Natural killer cell (primary cell): ENCODE measurements around the gene PROK1. TPM values are rescaled to one million over a fixed set of nuclear protein-coding genes. Genes with fewer than 3 reads are reported as not detected.

Experiments used
- ATAC-seq, 3 donors: fragments of 150-1000 bp in 2 of 3; fragments of 200-7000 bp in 1 of 3; cut with Tn5 transposase; 1 replicate in 1 of 3; 2 replicates in 2 of 3; pipeline ENCODE4 v1.10.0; 2021; ENCODE audit warnings: mild to moderate bottlenecking in 2 of 3, moderate library complexity in 2 of 3
- DNase-seq, 2 donors: peaks; one replicate each; pipeline versions ENCODE4 v3.0.0 to v3.0.0-alpha.2; 2013 to 2021; ENCODE audit warnings: mixed read lengths in 1 of 2
- H3K27ac ChIP-seq: one replicate; pipeline ENCODE4 v1.5.1; 2013; ENCODE audit warnings: mild to moderate bottlenecking, low read length
- H3K27me3 ChIP-seq: one replicate; pipeline ENCODE4 v1.6.1; 2013; ENCODE audit warnings: low read length; ENCODE audit not compliant: control insufficient read depth, insufficient read depth
- H3K36me3 ChIP-seq: one replicate; pipeline ENCODE4 v1.6.1; 2013; ENCODE audit warnings: low read length; ENCODE audit not compliant: control insufficient read depth, insufficient read depth
- H3K4me1 ChIP-seq: one replicate; pipeline ENCODE4 v1.6.1; 2013; ENCODE audit warnings: low read length; ENCODE audit not compliant: control insufficient read depth, insufficient read depth
- H3K4me3 ChIP-seq: one replicate; pipeline ENCODE4 v1.5.1; 2013; ENCODE audit warnings: low read length
- H3K9me3 ChIP-seq: one replicate; pipeline ENCODE4 v1.6.1; 2013; ENCODE audit warnings: low read length; ENCODE audit not compliant: control insufficient read depth, insufficient read depth
- H3K27ac Mint-ChIP-seq, 2 donors: one replicate each; pipeline ENCODE4 v1.8.0; 2022; ENCODE audit warnings: mild to moderate bottlenecking in 2 of 2, mixed read lengths in 2 of 2, moderate library complexity in 1 of 2
- H3K27me3 Mint-ChIP-seq, 2 donors: one replicate each; pipeline ENCODE4 v1.8.0; 2022; ENCODE audit warnings: low read depth in 2 of 2, mixed read lengths in 2 of 2
- H3K36me3 Mint-ChIP-seq: one replicate; pipeline ENCODE4 v1.8.0; 2022; ENCODE audit warnings: mixed read lengths
- H3K4me1 Mint-ChIP-seq, 2 donors: one replicate each; pipeline ENCODE4 v1.8.0; 2022; ENCODE audit warnings: mixed read lengths in 2 of 2
- H3K4me3 Mint-ChIP-seq: one replicate; pipeline ENCODE4 v1.8.0; 2022; ENCODE audit warnings: mild to moderate bottlenecking, moderate library complexity, mixed read lengths
- H3K9me3 Mint-ChIP-seq, 2 donors: one replicate each; pipeline ENCODE4 v1.8.0; 2022; ENCODE audit warnings: mixed read lengths in 2 of 2
- WGBS: methylation state at CpG from one replicate; pipeline ENCODE4 v1.1.7; 2013; ENCODE audit warnings: missing lambda C conversion rate; ENCODE audit not compliant: insufficient coverage; 5-methylcytosine and 5-hydroxymethylcytosine counted together
- intact Hi-C: fragments of 100-400 bp; cut with micrococcal nuclease; formaldehyde crosslinking; loops from one replicate; pipeline ENCODE4 v1.14.2; 2022
- total RNA-seq, 4 donors: library from RNA; stranded (reverse); fragments of 120-200 nt in 1 of 4; gene quantifications; one replicate each; pipeline versions ENCODE4 v1.2.3 to v1.2.4, GENCODE V29; 2013 to 2022
- TF ChIP-seq, protein P1 (sequence below): fragments of 200-600 bp; IDR thresholded peaks from one replicate; pipeline ENCODE4 v1.8.0; 2022; ENCODE audit warnings: antibody characterized with exemption

PROK1 gene
- total RNA-seq, 3 donors from 2014 or later (not counting 1 experiment from before 2014, with no cell fraction given), result not detected

DNA sequence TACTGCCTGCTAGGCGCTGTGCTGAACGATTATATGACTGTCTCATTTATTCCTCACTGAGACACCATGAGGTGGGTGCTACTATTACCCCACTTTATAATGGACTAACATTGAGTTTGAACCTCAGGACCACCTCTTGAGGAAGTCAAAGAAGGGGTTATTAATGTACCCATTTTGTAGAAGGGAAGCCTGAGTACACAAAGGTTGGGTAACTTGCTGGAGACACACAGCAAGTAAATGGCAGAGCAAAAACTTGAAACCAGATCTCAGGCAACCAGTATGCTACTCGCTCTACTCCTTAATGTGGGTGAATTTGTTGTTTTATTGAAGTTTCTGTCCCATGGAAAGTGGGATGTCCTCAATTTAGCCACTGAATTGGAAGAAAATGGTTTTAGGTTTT lies 37.9 kb downstream of the PROK1 start:
- Mint-ChIP-seq H3K27ac (no peak overlapping the region), H3K36me3 (no peaks in the 10 kb centered on the region), H3K4me3 (no peak overlapping the region), H3K27me3 (peaks cover 5 to 8% of the 10 kb centered on the region in 2 donors), H3K9me3 (no peaks in the 10 kb centered on the region), H3K4me1 (no peaks in the 10 kb centered on the region)
- TF ChIP-seq, protein P1, sequence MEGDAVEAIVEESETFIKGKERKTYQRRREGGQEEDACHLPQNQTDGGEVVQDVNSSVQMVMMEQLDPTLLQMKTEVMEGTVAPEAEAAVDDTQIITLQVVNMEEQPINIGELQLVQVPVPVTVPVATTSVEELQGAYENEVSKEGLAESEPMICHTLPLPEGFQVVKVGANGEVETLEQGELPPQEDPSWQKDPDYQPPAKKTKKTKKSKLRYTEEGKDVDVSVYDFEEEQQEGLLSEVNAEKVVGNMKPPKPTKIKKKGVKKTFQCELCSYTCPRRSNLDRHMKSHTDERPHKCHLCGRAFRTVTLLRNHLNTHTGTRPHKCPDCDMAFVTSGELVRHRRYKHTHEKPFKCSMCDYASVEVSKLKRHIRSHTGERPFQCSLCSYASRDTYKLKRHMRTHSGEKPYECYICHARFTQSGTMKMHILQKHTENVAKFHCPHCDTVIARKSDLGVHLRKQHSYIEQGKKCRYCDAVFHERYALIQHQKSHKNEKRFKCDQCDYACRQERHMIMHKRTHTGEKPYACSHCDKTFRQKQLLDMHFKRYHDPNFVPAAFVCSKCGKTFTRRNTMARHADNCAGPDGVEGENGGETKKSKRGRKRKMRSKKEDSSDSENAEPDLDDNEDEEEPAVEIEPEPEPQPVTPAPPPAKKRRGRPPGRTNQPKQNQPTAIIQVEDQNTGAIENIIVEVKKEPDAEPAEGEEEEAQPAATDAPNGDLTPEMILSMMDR, result no peak
- ATAC-seq (no peak), DNase-seq (no peak)
- H3K4me3 ChIP-seq, result no peak overlapping the region
- H3K36me3 ChIP-seq, result no peaks in the 10 kb centered on the region
- 58% methylated on average over 3 of the region's 3 CpGs for WGBS
- H3K27me3 ChIP-seq, result no peaks in the 10 kb centered on the region
- H3K27ac ChIP-seq, result no peak overlapping the region
- intact Hi-C loops, result no loop called here
- H3K4me1 ChIP-seq, result no peaks in the 10 kb centered on the region
- H3K9me3 ChIP-seq, result no peaks in the 10 kb centered on the region

DNA sequence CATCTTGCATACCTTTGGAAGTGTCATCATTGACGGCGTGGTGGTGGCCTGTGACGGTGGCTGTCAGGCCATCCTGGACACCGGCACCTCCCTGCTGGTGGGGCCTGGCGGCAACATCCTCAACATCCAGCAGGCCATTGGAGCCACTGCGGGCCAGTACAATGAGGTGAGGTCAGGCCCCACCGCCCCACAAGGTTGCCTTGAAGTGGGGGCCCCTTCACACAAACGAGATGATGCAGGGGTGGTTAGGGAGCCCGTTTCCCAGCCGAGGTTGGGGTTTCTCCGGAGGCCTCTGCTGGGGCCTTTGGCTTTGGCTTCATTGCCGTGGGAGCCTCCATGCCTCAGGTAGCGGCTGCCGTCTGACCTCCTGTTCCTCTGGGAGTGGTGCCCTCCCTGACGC lies 38.5 kb downstream of the PROK1 start:
- TF ChIP-seq, protein P1, result no peak
- intact Hi-C loops, result no loop called here
- ATAC-seq (no peak), DNase-seq (no peak)
- Mint-ChIP-seq H3K4me3 (no peak overlapping the region), H3K27me3 (peaks cover 5 to 6% of the 10 kb centered on the region in 2 donors), H3K9me3 (no peaks in the 10 kb centered on the region), H3K36me3 (no peaks in the 10 kb centered on the region), H3K27ac (no peak overlapping the region), H3K4me1 (no peaks in the 10 kb centered on the region)
- no peaks in the 10 kb centered on the region for H3K4me1 ChIP-seq
- no peaks in the 10 kb centered on the region for H3K27me3 ChIP-seq
- no peaks in the 10 kb centered on the region for H3K36me3 ChIP-seq
- no peak overlapping the region for H3K27ac ChIP-seq
- no peaks in the 10 kb centered on the region for H3K9me3 ChIP-seq
- WGBS, result 92% methylated on average over 15 of the region's 15 CpGs
- no peak overlapping the region for H3K4me3 ChIP-seq

DNA sequence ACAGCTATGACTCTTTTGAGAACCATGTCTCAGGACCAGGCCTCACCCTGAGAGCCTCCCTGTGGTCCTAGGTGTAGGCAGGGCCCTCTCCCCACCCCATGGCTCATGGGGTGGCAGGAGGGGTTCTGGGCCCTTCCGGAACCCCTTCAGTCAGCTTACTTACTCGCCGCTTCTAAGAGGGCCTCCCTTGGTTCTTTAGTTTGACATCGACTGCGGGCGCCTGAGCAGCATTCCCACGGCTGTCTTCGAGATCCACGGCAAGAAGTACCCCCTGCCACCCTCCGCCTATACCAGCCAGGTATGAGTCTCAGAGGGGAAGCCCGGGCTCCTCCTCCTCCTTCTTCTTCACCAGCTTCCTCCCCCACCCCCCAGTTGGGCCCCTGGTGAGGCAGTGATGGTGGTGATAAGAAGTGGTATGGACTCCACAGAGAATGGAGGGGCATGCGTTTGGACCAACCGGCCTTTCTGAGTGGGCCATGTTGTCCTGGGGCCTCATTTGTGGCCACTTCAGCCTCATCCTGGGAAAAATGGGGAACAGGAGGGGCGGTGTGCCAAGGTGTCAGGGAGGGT lies 39.1 kb downstream of the PROK1 start:
- H3K27me3 Mint-ChIP-seq, result peaks cover 2 to 6% of the 10 kb centered on the region in 2 donors
- no peaks in the 10 kb centered on the region for H3K9me3 ChIP-seq
- no peak overlapping the region for H3K4me3 ChIP-seq
- H3K36me3 ChIP-seq, result no peaks in the 10 kb centered on the region
- H3K27ac ChIP-seq, result no peak overlapping the region
- ATAC-seq (no peak), DNase-seq (no peak)
- intact Hi-C loops, result no loop called here
- H3K4me1 Mint-ChIP-seq, result no peaks in the 10 kb centered on the region
- no peaks in the 10 kb centered on the region for H3K9me3 Mint-ChIP-seq
- H3K36me3 Mint-ChIP-seq, result no peaks in the 10 kb centered on the region
- TF ChIP-seq, protein P1, result no peak
- H3K27ac Mint-ChIP-seq, result no peak overlapping the region
- H3K27me3 ChIP-seq, result no peaks in the 10 kb centered on the region
- WGBS, result 77% methylated on average over 13 of the region's 14 CpGs
- no peak overlapping the region for H3K4me3 Mint-ChIP-seq
- no peaks in the 10 kb centered on the region for H3K4me1 ChIP-seq
